Psoas muscle (tissue), 8 donors: ENCODE data around the gene ZNF609. TPM values are rescaled to one million over a fixed set of nuclear protein-coding genes. Genes with fewer than 3 reads are reported as not detected.

ENCODE experiments used
- ATAC-seq, 4 donors: fragments of 200-7000 bp; cut with Tn5 transposase; one replicate each; pipeline ENCODE4 v1.9.1; 2020; ENCODE audit warnings: moderate library complexity in 3 of 4, mild to moderate bottlenecking in 2 of 4
- DNase-seq, 2 donors: peaks; one replicate each; pipeline ENCODE4 v3.0.0-alpha.2; 2020
- H3K27ac ChIP-seq: fragments of 200-600 bp; one replicate; pipeline ENCODE4 v1.8.0; 2022
- H3K27me3 ChIP-seq, 3 donors: fragments of 200-600 bp in 1 of 3; one replicate each; pipeline versions ENCODE4 v1.6.1 to v1.8.0; 2013 to 2022; ENCODE audit warnings: low read length in 2 of 3, mild to moderate bottlenecking in 2 of 3, moderate library complexity in 1 of 3; ENCODE audit not compliant: insufficient read depth in 3 of 3
- H3K36me3 ChIP-seq, 2 donors: fragments of 200-600 bp in 1 of 2; one replicate each; pipeline versions ENCODE4 v1.6.1 to v1.8.0; 2013 to 2022; ENCODE audit warnings: low read depth in 1 of 2, mild to moderate bottlenecking in 1 of 2, moderate library complexity in 1 of 2; ENCODE audit not compliant: insufficient read depth in 1 of 2
- H3K4me1 ChIP-seq: fragments of 200-600 bp; one replicate; pipeline ENCODE4 v1.8.0; 2022
- H3K4me3 ChIP-seq: fragments of 200-600 bp; one replicate; pipeline ENCODE4 v1.8.0; 2022; ENCODE audit warnings: mild to moderate bottlenecking
- H3K9me3 ChIP-seq: fragments of 200-600 bp; one replicate; pipeline ENCODE4 v1.8.0; 2022
- WGBS, 3 donors: extraction: QIAGEN DNeasy Blood & Tissue Kit; methylation state at CpG; one replicate each; pipeline versions ENCODE4 v1.1.6 to v1.1.7; 2013; 5-methylcytosine and 5-hydroxymethylcytosine counted together
- intact Hi-C, 2 donors: fragments of 100-400 bp; cut with DNase I; formaldehyde crosslinking; loops; one replicate each; pipeline versions ENCODE4 v1.11.0 to v1.14.2; 2022
- polyA plus RNA-seq, 3 donors: library from polyadenylated mRNA; stranded (reverse); fragments of 200-250 nt; gene quantifications; one replicate each; pipeline ENCODE4 v1.2.3, GENCODE V29; 2013
- total RNA-seq, 4 donors: library from RNA; stranded (reverse); fragmentation: NEBNext Ultra II Directional in 2 of 4; extraction: Animal tissue kit (Norgen Biotek cat#: 25700) in 2 of 4; gene quantifications; one replicate each; pipeline versions ENCODE4 v1.2.1 to v1.2.4, GENCODE V29; 2021 to 2023
- TF ChIP-seq, protein P1 (sequence below): fragments of 200-600 bp; IDR thresholded peaks from one replicate; pipeline ENCODE4 v1.8.0; 2022; ENCODE audit warnings: antibody characterized with exemption
- donor health status: healthy with polysubstance abuse.
- donor health status: DM: no; HTN: no; CAD: no; lungs with moderate emphysema.
- donor health status: Bipolar disorder and iron deficiency.
- donor health status: healthy.
- donor health status: DM: yes; HTN: yes; CAD: no.
- donor health status: DM: no; HTN: no; CAD: no.
- donor health status: DM: no; HTN: no; CAD: no.
- donor health status: DM: yes; HTN: yes; CAD: no.

ZNF609 gene
- total and polyA plus RNA-seq, 7 donors, result 3.2 to 15.0 (median 10.2) TPM

DNA sequence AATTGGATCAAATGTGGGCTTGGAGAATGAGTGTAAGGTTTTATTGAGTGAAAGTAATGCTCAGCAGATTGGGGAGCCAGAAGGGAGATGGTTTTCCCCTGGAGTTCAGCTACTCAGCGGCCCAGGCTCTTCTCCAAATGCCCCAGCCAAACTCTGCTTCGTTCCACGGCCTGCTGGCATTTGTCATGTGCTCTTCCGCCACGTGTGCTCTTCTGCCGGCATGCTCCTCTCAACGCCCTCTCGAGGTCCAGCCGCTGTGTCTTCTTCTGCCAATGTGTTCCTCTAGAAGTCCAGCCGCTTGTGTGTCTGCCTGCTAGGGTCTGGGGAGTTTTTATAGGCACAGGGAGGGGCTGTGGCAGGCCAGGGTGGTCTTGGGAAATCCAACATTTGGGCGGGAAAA lies 158.2 kb downstream of the ZNF609 start:
- H3K4me3 ChIP-seq, result no peak overlapping the region
- peaks cover 29% of the 10 kb centered on the region for H3K4me1 ChIP-seq
- H3K36me3 ChIP-seq, result peaks cover 0 to 2% of the 10 kb centered on the region in 2 donors
- WGBS, 3 donors, result 55 to 81% (median 62%) methylated on average over 11 of the region's 11 CpGs
- no peaks in the 10 kb centered on the region for H3K27me3 ChIP-seq
- H3K9me3 ChIP-seq, result no peaks in the 10 kb centered on the region
- no peak overlapping the region for H3K27ac ChIP-seq
- DNase-seq, result no peak
- no peak for ATAC-seq
- intact Hi-C loops, result no loop called here
- TF ChIP-seq, protein P1, sequence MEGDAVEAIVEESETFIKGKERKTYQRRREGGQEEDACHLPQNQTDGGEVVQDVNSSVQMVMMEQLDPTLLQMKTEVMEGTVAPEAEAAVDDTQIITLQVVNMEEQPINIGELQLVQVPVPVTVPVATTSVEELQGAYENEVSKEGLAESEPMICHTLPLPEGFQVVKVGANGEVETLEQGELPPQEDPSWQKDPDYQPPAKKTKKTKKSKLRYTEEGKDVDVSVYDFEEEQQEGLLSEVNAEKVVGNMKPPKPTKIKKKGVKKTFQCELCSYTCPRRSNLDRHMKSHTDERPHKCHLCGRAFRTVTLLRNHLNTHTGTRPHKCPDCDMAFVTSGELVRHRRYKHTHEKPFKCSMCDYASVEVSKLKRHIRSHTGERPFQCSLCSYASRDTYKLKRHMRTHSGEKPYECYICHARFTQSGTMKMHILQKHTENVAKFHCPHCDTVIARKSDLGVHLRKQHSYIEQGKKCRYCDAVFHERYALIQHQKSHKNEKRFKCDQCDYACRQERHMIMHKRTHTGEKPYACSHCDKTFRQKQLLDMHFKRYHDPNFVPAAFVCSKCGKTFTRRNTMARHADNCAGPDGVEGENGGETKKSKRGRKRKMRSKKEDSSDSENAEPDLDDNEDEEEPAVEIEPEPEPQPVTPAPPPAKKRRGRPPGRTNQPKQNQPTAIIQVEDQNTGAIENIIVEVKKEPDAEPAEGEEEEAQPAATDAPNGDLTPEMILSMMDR, result no peak

DNA sequence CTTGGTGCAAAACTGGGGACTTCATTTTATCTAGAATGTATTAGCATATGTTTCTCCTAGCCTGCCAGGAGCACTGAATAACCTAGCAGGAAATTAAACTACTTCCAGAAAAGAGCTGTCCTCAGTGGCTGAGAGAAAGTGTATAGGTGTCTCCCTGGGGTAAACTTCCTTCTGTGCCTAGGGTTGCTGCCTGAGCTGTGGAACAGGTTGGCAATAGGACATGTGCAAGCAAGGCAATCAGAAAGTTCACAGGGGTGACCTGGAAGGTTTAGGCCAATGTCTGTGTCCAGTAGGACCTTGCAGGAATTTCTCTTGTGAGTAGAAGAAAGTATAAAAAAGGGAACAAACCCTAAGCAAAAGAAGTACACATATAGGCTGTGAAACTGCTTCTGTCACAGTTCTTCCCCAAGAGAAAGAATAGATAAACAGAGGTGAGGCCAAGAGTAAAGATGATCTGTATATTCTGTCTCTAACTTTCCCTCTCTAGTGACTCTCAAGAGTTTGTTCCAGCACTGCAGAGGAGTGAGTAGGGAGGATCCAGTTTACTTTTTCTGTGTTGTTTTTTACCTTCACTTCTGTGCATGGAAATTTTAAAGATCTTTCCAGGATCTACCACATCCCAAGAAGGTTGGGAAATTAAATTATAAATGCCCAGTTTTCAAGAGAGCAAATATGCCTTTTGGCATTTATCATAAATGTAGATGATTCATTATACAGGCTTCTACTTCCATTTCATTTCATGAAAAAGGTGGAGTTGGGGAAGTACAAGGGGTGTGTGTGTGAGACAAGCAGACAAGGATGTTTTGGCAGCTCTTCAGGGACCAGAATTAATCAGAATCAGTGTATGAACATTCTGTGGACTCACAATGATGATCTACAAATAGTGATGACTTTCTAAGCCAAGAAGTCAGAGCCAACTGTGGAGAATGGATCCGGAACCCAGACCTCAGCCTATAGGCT lies 159.8 kb downstream of the ZNF609 start:
- Histone ChIP-seq H3K9me3 (no peaks in the 10 kb centered on the region), H3K27ac (no peak overlapping the region), H3K36me3 (peaks cover 0 to 7% of the 10 kb centered on the region in 2 donors), H3K27me3 (no peaks in the 10 kb centered on the region), H3K4me1 (peaks cover 29% of the 10 kb centered on the region), H3K4me3 (no peak overlapping the region)
- intact Hi-C loops, result no loop called here
- ATAC-seq (no peak), DNase-seq (no peak)
- WGBS, 3 donors, result 51 to 82% (median 69%) methylated on average over 1 of the region's 1 CpG
- TF ChIP-seq, protein P1, result no peak

DNA sequence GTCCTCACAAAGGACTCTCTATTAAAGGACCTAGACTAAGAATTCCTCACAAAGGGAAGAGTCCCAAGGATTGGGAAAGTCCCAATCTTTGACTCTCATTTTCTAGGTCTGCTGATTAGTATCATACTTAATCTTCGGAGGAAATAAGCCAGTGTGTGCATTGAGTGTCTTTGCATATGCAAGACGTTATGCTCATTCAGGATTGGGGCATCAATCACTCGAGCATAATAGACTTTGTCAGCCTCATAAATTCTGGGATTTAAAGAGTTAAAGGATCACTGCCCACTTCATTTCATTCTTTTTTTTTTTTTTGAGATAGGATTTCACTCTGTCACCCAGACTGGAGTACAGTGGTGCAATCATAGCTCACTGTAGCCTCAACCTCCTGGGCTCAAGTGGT lies 160.7 kb downstream of the ZNF609 start:
- TF ChIP-seq, protein P1, result no peak
- no peak overlapping the region for H3K4me3 ChIP-seq
- H3K27me3 ChIP-seq, result no peaks in the 10 kb centered on the region
- intact Hi-C loops, result no loop called here
- peak in 1 of 4 donors; percentile 47 for ATAC-seq
- peaks cover 29% of the 10 kb centered on the region for H3K4me1 ChIP-seq
- no peak for DNase-seq
- WGBS, 3 donors, result 87 to 93% (median 92%) methylated on average over 3 of the region's 3 CpGs
- H3K36me3 ChIP-seq, result peaks cover 0 to 7% of the 10 kb centered on the region in 2 donors
- no peaks in the 10 kb centered on the region for H3K9me3 ChIP-seq
- H3K27ac ChIP-seq, result no peak overlapping the region

DNA sequence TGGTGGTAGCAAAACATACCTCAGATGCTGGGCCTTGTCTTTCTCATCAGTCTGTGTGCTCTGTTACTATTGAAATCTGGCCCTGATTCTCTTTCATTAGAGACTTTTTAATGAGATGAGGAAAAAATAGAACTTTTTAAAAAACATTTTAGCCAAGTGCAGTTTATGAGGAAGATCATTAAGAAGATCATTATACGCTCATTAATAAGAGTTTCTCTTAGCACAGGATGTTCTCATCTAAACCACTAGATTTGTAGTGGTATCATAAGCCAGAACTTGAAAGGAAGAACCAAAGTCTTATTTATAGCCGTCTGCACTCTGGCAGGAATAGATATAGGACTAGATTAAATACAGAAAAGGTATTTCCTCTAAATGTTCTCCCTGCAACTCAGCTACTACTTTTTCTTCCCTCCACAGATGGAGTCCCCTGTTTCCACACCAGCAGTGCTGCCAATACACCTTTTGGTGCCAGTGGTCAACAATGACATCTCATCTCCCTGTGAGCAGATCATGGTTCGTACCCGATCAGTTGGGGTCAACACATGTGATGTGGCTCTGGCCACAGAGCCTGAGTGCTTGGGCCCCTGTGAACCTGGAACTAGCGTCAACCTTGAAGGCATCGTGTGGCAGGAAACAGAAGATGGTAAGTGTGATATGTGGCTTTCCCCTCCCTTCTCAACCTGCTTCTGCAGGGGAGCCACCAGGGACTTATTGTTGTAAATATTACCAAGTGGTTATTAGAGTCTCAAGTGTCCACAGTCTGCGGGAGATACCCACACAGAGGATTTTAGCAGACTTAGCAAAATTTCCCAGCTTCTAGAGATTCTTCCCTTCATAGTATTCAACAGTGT lies 162.3 kb downstream of the ZNF609 start:
- Histone ChIP-seq H3K27me3 (no peaks in the 10 kb centered on the region), H3K4me3 (no peak overlapping the region), H3K9me3 (no peaks in the 10 kb centered on the region), H3K27ac (no peak overlapping the region), H3K36me3 (peaks cover 0 to 7% of the 10 kb centered on the region in 2 donors), H3K4me1 (peaks cover 29% of the 10 kb centered on the region)
- WGBS, 3 donors, result 35 to 70% (median 61%) methylated on average over 7 of the region's 7 CpGs
- ATAC-seq (peak in 1 of 4 donors; percentile 43), DNase-seq (no peak)
- intact Hi-C loops, result no loop called here
- TF ChIP-seq, protein P1, result no peak
